Stimulated activated CD8-positive, alpha-beta memory T cell treated with anti-CD3 and anti-CD28 coated beads, Interleukin-4, amount 100 ng/mL, for 24 hours (primary cell): ENCODE measurements around the gene SERTM2.

Experiments
- DNase-seq: peaks from one replicate; pipeline ENCODE4 v3.0.0-alpha.2; 2020; ENCODE audit warnings: low read depth

Gene SERTM2

DNA sequence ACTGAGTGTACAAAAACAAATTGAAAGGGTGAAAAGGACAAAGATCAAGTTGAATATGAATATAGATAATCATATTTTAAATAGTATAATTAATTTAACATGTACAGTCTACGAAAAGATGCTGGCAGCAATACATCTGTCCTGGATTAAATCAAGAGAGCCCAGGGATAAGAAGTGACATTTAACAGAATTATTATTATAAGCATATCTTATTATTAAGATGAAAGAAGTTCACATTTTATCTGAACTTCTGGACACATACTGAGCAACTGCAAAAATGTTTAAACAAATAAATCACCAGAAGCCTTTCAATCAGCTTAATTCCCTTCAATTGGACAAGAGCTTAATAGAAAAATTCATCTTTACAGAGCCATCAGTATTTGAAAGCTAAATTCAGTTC, 50.4 kb downstream of the SERTM2 start:
- no peak for DNase-seq

DNA sequence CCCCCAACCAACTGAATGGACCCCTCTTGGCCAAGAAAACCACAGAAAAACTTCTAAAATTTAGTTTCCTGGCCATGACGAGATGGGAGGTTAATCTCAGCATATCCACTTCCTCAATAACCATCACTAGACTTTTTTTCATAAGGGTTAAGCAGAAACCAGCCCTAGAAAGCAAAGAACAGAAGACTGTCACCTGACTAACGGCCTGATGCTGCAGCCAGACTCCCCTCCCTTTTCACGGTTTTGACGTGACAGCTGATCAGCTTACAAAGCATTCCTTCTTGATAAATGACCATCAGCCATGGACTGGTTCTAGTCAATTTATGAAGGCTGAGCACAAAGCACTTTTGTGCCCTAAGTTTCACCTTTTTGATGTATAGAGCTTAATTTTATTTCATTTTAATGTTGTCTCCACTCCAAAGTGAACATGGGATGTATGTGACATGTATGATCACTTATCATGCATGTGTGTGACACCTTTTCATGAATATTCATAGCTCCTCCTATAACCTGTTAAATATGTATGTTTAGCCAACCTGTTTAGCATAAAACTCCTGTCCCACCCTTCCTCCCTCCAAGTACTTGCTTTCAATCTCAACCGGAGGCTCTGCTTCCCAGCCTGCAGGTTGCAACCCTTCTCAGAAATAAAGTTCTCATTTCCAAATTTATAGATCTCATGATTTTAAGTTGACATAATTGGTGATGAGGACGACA, 56.3 kb downstream of the SERTM2 start:
- no peak for DNase-seq

DNA sequence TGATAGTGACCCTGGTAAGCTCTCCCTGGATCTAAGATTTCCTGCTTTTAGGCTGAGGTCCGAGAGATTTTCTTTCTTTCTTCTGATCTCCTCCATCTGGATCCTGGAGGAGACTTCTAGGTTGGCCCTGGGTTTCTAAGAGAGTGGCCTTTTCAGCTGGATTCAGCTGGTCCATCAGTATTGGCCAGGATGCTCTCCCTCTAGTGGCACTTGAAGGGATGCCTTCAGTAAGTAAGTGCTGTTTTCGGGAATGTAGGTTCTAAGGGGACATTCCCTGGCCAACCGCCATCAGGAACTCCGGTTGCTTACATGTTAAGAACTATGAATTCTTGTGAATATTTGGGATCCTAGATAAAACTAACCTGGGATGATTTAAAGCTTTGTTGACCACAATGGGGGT, 56.9 kb downstream of the SERTM2 start:
- no peak for DNase-seq

DNA sequence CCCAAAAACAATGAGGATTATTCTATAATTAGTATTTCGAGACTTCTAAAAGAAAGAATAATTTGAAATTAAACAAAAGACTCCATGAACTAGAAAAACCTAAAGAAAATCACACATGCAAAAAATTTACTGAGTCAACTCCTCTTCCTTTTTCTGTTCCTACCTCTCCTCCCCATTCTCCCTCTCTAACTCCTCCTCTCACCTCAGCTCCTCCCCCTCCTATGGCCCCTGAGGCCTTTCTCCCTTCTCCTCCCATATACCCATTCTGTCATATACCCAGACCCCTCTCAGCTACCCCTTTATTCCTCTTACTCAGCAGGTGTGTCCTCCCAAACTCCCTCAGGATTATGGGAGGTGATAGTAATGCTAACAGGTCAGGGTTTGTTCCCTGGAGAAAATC, 57.4 kb downstream of the SERTM2 start:
- DNase-seq, result no peak
